Endothelial cell of umbilical vein (primary cell): ENCODE measurements around the gene PLA2G2D.

Experiments
- FOS ChIP-seq: IDR thresholded peaks from 2 replicates; pipeline ENCODE4 v1.6.1; 2011; ENCODE audit warnings: mild to moderate bottlenecking, low read length, moderate library complexity, borderline replicate concordance; ENCODE audit not compliant: insufficient read depth
- GATA2 ChIP-seq: IDR thresholded peaks from 2 replicates; pipeline ENCODE4 v1.7.0; 2011; ENCODE audit warnings: low read depth, mild to moderate bottlenecking, moderate library complexity, mixed read lengths, low read length; ENCODE audit not compliant: insufficient read length, insufficient read depth
- MYC ChIP-seq: IDR thresholded peaks from one replicate; pipeline ENCODE4 v1.6.1; 2011; ENCODE audit warnings: mild to moderate bottlenecking, low read depth, low read length
- POLR2A ChIP-seq: IDR thresholded peaks from 2 replicates; pipeline ENCODE4 v1.6.1; 2012; ENCODE audit warnings: low read depth, mild to moderate bottlenecking, control low read depth, low read length
- POLR2AphosphoS5 ChIP-seq: IDR thresholded peaks from 2 replicates; pipeline ENCODE4 v1.6.1; 2012; ENCODE audit warnings: low read depth, mild to moderate bottlenecking, control low read depth, low read length, moderate library complexity; ENCODE audit not compliant: insufficient read depth
- TF ChIP-seq, protein P1 (sequence below), 2 donors: IDR thresholded peaks; 1 replicate in 1 of 2; 2 replicates in 1 of 2; pipeline ENCODE4 v1.5.1; 2011; ENCODE audit warnings: low read length in 2 of 2, mild to moderate bottlenecking in 2 of 2, moderate library complexity in 2 of 2, control low read depth in 1 of 2, inconsistent platforms in 1 of 2, low read depth in 1 of 2; ENCODE audit not compliant: insufficient read depth in 1 of 2; ENCODE audit errors: extremely low read depth in 1 of 2
- TF ChIP-seq, protein P2 (sequence below): IDR thresholded peaks from 2 replicates; pipeline ENCODE4 v1.6.1; 2011; ENCODE audit not compliant: insufficient read depth, insufficient read length

DNA sequence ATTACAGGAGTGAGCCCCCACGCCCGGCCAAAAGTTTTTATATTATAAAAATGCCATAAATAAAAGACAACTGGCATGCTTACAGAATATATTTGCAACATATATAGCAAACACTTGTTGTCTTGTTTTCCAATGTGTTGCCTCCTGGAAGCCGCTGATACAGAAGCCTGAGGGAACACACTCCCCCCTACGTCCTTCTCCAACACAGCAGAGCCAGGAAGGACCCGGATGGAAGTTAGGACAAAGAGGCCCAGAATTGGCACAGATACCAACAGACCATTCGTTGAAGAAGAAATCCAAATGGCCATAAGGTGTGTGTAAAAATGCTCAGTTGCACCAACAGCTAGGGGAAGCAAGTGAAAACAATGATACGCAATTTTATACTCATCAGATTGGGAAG is 50.6 kb downstream of the PLA2G2D start:
- TF ChIP-seq, protein P1, sequence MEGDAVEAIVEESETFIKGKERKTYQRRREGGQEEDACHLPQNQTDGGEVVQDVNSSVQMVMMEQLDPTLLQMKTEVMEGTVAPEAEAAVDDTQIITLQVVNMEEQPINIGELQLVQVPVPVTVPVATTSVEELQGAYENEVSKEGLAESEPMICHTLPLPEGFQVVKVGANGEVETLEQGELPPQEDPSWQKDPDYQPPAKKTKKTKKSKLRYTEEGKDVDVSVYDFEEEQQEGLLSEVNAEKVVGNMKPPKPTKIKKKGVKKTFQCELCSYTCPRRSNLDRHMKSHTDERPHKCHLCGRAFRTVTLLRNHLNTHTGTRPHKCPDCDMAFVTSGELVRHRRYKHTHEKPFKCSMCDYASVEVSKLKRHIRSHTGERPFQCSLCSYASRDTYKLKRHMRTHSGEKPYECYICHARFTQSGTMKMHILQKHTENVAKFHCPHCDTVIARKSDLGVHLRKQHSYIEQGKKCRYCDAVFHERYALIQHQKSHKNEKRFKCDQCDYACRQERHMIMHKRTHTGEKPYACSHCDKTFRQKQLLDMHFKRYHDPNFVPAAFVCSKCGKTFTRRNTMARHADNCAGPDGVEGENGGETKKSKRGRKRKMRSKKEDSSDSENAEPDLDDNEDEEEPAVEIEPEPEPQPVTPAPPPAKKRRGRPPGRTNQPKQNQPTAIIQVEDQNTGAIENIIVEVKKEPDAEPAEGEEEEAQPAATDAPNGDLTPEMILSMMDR (IDR thresholded peaks at IDR 0.05; ENCODE audit: extremely low read depth in 1 of 2, insufficient read depth in 1 of 2, low read depth in 1 of 2, low read length in 2 of 2): no peak
- TF ChIP-seq FOS: no peak
- TF ChIP-seq POLR2A: no peak
- TF ChIP-seq MYC: no peak
- TF ChIP-seq, protein P2, sequence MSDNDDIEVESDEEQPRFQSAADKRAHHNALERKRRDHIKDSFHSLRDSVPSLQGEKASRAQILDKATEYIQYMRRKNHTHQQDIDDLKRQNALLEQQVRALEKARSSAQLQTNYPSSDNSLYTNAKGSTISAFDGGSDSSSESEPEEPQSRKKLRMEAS: no peak
- no peak for TF ChIP-seq GATA2
- TF ChIP-seq POLR2AphosphoS5: no peak
